Right atrium auricular region (tissue), 2 donors: ENCODE data around the gene MED28. TPM values are rescaled to one million over a fixed set of nuclear protein-coding genes. Genes with fewer than 3 reads are reported as not detected.

Experiments
- DNase-seq: peaks from one replicate; pipeline ENCODE4 v3.0.0-alpha.2; 2019; ENCODE audit warnings: low spot score
- H3K27ac ChIP-seq, 2 donors: fragments of 200-600 bp; sonication (generic); 1 replicate in 1 of 2; 2 replicates in 1 of 2; pipeline ENCODE4 v1.5.1; 2016 to 2019
- H3K27me3 ChIP-seq, 2 donors: fragments of 200-600 bp; sonication (generic); one replicate each; pipeline versions ENCODE4 v1.5.1 to v1.6.0; 2017 to 2019
- H3K36me3 ChIP-seq: fragments of 200-600 bp; sonication (generic); one replicate; pipeline ENCODE4 v1.5.1; 2016
- H3K4me1 ChIP-seq, 2 donors: fragments of 200-600 bp; sonication (generic); one replicate each; pipeline versions ENCODE4 v1.5.1 to v1.6.0; 2017 to 2019
- H3K4me3 ChIP-seq, 2 donors: fragments of 200-600 bp; sonication (generic); 1 replicate in 1 of 2; 2 replicates in 1 of 2; pipeline ENCODE4 v1.5.1; 2017 to 2019; ENCODE audit warnings: mild to moderate bottlenecking in 1 of 2, moderate library complexity in 1 of 2
- H3K9me3 ChIP-seq, 2 donors: fragments of 200-600 bp; sonication (generic); one replicate each; pipeline ENCODE4 v1.5.1; 2019
- total RNA-seq, 2 donors: library from RNA; depleted of rRNA; stranded (reverse); fragments of >200 nt; gene quantifications; one replicate each; pipeline ENCODE4 v1.1.0, GENCODE V29; 2016
- TF ChIP-seq, protein P1 (sequence below), 2 donors: fragments of 200-600 bp; sonication (generic); IDR thresholded peaks; one replicate each; pipeline ENCODE4 v1.5.1; 2019; ENCODE audit warnings: antibody characterized with exemption in 2 of 2

Gene MED28
- total RNA-seq, 2 donors from 2014 or later, result 5.1 to 5.9 TPM

GRCh38 chr4:17635056-17635455 is 20.6 kb downstream of the MED28 start:
- H3K27ac ChIP-seq, result no peak overlapping the region
- TF ChIP-seq, protein P1, sequence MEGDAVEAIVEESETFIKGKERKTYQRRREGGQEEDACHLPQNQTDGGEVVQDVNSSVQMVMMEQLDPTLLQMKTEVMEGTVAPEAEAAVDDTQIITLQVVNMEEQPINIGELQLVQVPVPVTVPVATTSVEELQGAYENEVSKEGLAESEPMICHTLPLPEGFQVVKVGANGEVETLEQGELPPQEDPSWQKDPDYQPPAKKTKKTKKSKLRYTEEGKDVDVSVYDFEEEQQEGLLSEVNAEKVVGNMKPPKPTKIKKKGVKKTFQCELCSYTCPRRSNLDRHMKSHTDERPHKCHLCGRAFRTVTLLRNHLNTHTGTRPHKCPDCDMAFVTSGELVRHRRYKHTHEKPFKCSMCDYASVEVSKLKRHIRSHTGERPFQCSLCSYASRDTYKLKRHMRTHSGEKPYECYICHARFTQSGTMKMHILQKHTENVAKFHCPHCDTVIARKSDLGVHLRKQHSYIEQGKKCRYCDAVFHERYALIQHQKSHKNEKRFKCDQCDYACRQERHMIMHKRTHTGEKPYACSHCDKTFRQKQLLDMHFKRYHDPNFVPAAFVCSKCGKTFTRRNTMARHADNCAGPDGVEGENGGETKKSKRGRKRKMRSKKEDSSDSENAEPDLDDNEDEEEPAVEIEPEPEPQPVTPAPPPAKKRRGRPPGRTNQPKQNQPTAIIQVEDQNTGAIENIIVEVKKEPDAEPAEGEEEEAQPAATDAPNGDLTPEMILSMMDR (IDR thresholded peaks at IDR 0.05), result no peak
- no peaks in the 10 kb centered on the region for H3K4me1 ChIP-seq
- no peaks in the 10 kb centered on the region for H3K9me3 ChIP-seq
- DNase-seq, result no peak
- no peaks in the 10 kb centered on the region for H3K27me3 ChIP-seq
- peaks cover 41% of the 10 kb centered on the region for H3K36me3 ChIP-seq
- H3K4me3 ChIP-seq, result no peak overlapping the region

DNA sequence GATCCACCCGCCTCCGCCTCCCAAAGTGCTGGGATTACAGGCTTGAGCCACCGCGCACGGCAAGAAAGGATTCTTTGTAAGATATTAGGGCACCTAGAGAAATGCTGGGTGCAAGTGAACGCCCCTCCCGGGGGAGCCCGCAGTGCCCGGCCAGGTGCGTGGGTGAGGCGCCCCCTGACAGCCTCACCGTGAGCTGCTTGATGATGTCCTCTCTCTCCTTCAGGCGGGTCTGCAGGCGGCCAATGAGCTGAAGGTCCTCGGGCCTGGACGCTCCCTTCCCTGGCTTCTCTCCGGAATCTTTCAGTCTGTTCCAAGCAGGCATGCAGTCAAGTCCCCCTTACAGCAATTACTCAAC is 21.9 kb downstream of the MED28 start:
- Histone ChIP-seq H3K9me3 (no peaks in the 10 kb centered on the region), H3K4me3 (no peak overlapping the region), H3K27me3 (no peaks in the 10 kb centered on the region), H3K4me1 (no peaks in the 10 kb centered on the region), H3K36me3 (peaks cover 29% of the 10 kb centered on the region), H3K27ac (no peak overlapping the region)
- TF ChIP-seq, protein P1 (IDR thresholded peaks at IDR 0.05), result no peak
- no peak for DNase-seq

DNA sequence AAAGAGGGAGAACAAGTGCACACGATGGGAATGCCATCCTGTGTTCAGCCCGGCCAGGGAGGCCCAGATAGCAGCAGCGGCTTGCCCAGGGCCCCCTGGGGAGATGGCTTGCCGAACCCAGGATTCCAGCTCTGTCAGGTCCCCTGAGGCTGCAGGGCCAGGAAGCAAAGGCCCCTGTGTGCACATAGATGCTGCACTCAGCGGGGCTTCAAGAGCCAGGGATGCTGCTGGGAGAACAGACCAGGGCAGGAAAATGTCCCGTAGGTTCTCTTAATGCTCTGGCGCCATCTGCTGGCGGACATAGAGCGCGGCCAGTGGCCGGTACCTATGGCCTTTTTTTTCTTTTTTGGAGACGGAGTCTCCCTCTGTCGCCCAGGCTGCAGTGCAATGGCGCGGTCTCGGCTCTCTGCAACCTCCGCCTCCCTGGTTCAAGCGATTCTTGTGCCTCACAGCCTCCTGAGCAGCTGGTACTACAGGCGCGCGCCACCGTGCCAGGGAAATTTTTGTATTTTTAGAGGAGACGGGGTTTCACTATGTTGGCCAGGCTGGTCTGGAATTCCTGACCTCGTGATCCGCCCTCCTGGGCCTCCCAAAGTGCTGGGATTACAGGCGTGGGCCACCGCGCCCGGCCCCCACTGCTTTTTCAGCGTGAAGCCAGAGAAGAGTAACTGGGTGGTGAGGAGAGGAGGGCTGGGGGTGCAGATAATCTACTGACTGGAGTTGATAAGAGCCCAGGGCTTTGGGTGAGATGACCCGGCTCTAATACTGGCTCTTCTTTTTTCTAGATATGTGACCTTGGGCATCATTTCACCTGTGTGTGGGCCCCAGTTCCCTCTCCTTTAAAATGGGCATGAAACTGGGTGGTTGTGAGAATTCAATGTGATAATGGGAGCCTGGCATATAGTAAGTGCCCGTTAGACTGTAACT is 22.5 kb downstream of the MED28 start:
- TF ChIP-seq, protein P1 (IDR thresholded peaks at IDR 0.05), result peak; percentile 79 to 93
- H3K4me3 ChIP-seq, result no peak overlapping the region
- H3K27ac ChIP-seq, result no peak overlapping the region
- peak; percentile 75 for DNase-seq
- H3K27me3 ChIP-seq, result no peaks in the 10 kb centered on the region
- H3K9me3 ChIP-seq, result no peaks in the 10 kb centered on the region
- peaks cover 28% of the 10 kb centered on the region for H3K36me3 ChIP-seq
- no peaks in the 10 kb centered on the region for H3K4me1 ChIP-seq

DNA sequence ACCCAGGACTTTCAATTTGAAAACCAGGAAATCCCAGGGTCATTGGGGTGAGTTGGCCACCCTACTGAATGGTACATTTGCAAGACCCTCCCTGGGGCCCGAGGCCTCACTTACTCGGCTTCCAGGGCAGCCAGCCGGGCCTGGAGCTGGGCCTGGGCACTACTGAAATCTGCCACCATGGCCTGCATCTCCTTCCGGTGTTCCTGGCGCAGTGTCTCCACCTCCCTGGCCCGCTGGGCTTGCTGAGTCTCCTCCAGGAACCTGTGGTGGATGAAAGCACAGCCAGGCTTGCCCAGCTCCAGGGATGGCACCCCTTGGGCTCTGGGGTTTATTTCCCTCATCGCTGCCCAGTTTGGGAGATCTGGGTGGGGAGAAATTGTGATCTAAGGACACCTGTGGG is 24.7 kb downstream of the MED28 start:
- no peak for DNase-seq
- Histone ChIP-seq H3K4me3 (no peak overlapping the region), H3K27me3 (no peaks in the 10 kb centered on the region), H3K4me1 (no peaks in the 10 kb centered on the region), H3K27ac (no peak overlapping the region), H3K36me3 (peaks cover 8% of the 10 kb centered on the region), H3K9me3 (no peaks in the 10 kb centered on the region)
- TF ChIP-seq, protein P1 (IDR thresholded peaks at IDR 0.05), result no peak

DNA sequence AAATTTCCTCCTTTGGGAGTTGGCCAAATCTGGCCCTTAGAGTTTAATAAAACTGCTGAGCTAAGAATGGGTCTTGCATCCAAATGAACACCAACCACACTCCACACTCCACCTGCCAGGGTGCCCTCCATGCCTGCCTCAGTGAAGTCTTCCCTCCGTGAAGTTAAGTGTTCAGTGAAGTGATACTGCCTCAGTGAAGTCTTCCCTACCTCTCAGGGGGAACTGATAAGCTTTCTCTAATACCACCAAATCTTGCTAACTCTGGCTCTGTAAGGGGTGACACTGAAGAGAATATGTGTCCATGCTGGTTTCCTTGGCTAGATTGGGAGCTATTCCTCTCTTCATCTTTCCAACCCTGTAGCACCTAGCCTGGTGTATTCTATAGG is 27.9 kb downstream of the MED28 start:
- TF ChIP-seq, protein P1 (IDR thresholded peaks at IDR 0.05), result no peak
- H3K36me3 ChIP-seq, result no peaks in the 10 kb centered on the region
- H3K4me3 ChIP-seq, result no peak overlapping the region
- no peaks in the 10 kb centered on the region for H3K27me3 ChIP-seq
- H3K9me3 ChIP-seq, result no peaks in the 10 kb centered on the region
- DNase-seq, result no peak
- no peak overlapping the region for H3K27ac ChIP-seq
- no peaks in the 10 kb centered on the region for H3K4me1 ChIP-seq
